Muscle layer of colon (tissue), 2 donors: ENCODE measurements around the gene ATG16L2.
A peak's percentile ranks its signal among the peaks of the same experiment; 100 is the strongest.
"Not testable (repeated sequence)": the region's sequence is repeated elsewhere in the genome, so short reads cannot be mapped to it uniquely, and the experiment has no call there.

Experiments
- H3K27ac ChIP-seq: one replicate; pipeline ENCODE4 v1.7.0; 2013; ENCODE audit warnings: low read depth, mild to moderate bottlenecking, low read length, moderate library complexity
- H3K27me3 ChIP-seq, 2 donors: one replicate each; pipeline ENCODE4 v1.7.0; 2013; ENCODE audit warnings: low read length in 2 of 2, mild to moderate bottlenecking in 2 of 2; ENCODE audit not compliant: insufficient read depth in 2 of 2, control insufficient read depth in 1 of 2
- H3K36me3 ChIP-seq: one replicate; pipeline ENCODE4 v1.7.0; 2013; ENCODE audit warnings: mild to moderate bottlenecking, low read length; ENCODE audit not compliant: insufficient read depth
- H3K4me1 ChIP-seq: one replicate; pipeline ENCODE4 v1.7.0; 2013; ENCODE audit warnings: mild to moderate bottlenecking, low read length; ENCODE audit not compliant: insufficient read depth
- H3K4me3 ChIP-seq, 2 donors: one replicate each; pipeline ENCODE4 v1.7.0; 2013; ENCODE audit warnings: low read length in 2 of 2, low read depth in 1 of 2, mild to moderate bottlenecking in 1 of 2, moderate library complexity in 1 of 2
- H3K9ac ChIP-seq: one replicate; pipeline ENCODE4 v1.7.0; 2013; ENCODE audit warnings: low read length
- H3K9me3 ChIP-seq: one replicate; pipeline ENCODE4 v1.7.0; 2013; ENCODE audit warnings: mild to moderate bottlenecking, low read length
- donor health status: abdominal sarcoma.
- donor health status: Adenocarcinoma of cecum.

Gene ATG16L2

GRCh38 chr11:72821920-72822799 lies 7.9 kb downstream of the ATG16L2 start:
- peaks cover 26% of the 10 kb centered on the region for H3K36me3 ChIP-seq
- H3K27ac ChIP-seq = peak overlapping the region; percentile 84
- H3K4me3 ChIP-seq = peak overlapping the region; percentile 39 to 55
- peak overlapping the region; percentile 57 for H3K9ac ChIP-seq
- no peaks in the 10 kb centered on the region for H3K27me3 ChIP-seq
- H3K4me1 ChIP-seq = peaks cover 8% of the 10 kb centered on the region
- no peaks in the 10 kb centered on the region for H3K9me3 ChIP-seq

GRCh38 chr11:72823105-72823804 lies 9.0 kb downstream of the ATG16L2 start:
- Histone ChIP-seq H3K36me3 (peaks cover 16% of the 10 kb centered on the region), H3K9me3 (no peaks in the 10 kb centered on the region), H3K27ac (no peak overlapping the region), H3K27me3 (no peaks in the 10 kb centered on the region), H3K4me1 (peaks cover 8% of the 10 kb centered on the region), H3K9ac (no peak overlapping the region), H3K4me3 (no peak overlapping the region)

GRCh38 chr11:72824020-72824419 lies 9.8 kb downstream of the ATG16L2 start:
- Histone ChIP-seq H3K36me3 (peaks cover 10% of the 10 kb centered on the region), H3K27me3 (no peaks in the 10 kb centered on the region), H3K27ac (no peak overlapping the region), H3K4me3 (no peak overlapping the region), H3K9ac (no peak overlapping the region), H3K9me3 (no peaks in the 10 kb centered on the region), H3K4me1 (peaks cover 8% of the 10 kb centered on the region)

GRCh38 chr11:72824811-72825505 lies 10.7 kb downstream of the ATG16L2 start:
- H3K4me1 ChIP-seq = peaks cover 8% of the 10 kb centered on the region
- no peak overlapping the region for H3K4me3 ChIP-seq
- no peak overlapping the region for H3K9ac ChIP-seq
- peaks cover 4% of the 10 kb centered on the region for H3K36me3 ChIP-seq
- H3K9me3 ChIP-seq = no peaks in the 10 kb centered on the region
- no peak overlapping the region for H3K27ac ChIP-seq
- H3K27me3 ChIP-seq = no peaks in the 10 kb centered on the region

- Histone ChIP-seq H3K4me1 (peaks cover 8% of the 10 kb centered on the region), H3K9me3 (no peaks in the 10 kb centered on the region), H3K27ac (no peak overlapping the region), H3K36me3 (no peaks in the 10 kb centered on the region), H3K27me3 (no peaks in the 10 kb centered on the region), H3K4me3 (no peak overlapping the region), H3K9ac (no peak overlapping the region)
These were observed 11.4 kb downstream of the ATG16L2 start for GRCh38 chr11:72825661-72826060.

GRCh38 chr11:72826191-72826941 lies 12.2 kb downstream of the ATG16L2 start:
- Histone ChIP-seq H3K27ac (no peak overlapping the region), H3K36me3 (no peaks in the 10 kb centered on the region), H3K27me3 (no peaks in the 10 kb centered on the region), H3K9ac (no peak overlapping the region), H3K9me3 (no peaks in the 10 kb centered on the region), H3K4me1 (peaks cover 3% of the 10 kb centered on the region), H3K4me3 (no peak overlapping the region)

GRCh38 chr11:72826942-72827480 lies 12.8 kb downstream of the ATG16L2 start:
- H3K4me3 ChIP-seq = no peak overlapping the region
- H3K27ac ChIP-seq = no peak overlapping the region
- H3K9me3 ChIP-seq = no peaks in the 10 kb centered on the region
- H3K9ac ChIP-seq = no peak overlapping the region
- H3K27me3 ChIP-seq = no peaks in the 10 kb centered on the region
- no peaks in the 10 kb centered on the region for H3K36me3 ChIP-seq
- peaks cover 6% of the 10 kb centered on the region for H3K4me1 ChIP-seq

GRCh38 chr11:72827656-72828055 lies 13.4 kb downstream of the ATG16L2 start:
- peaks cover 11% of the 10 kb centered on the region for H3K4me1 ChIP-seq
- H3K27ac ChIP-seq, H3K27me3 ChIP-seq, H3K9ac ChIP-seq, H3K4me3 ChIP-seq, H3K36me3 ChIP-seq, H3K9me3 ChIP-seq: not testable (repeated sequence)

GRCh38 chr11:72828081-72828567 lies 13.9 kb downstream of the ATG16L2 start:
- no peaks in the 10 kb centered on the region for H3K36me3 ChIP-seq
- H3K4me1 ChIP-seq = peaks cover 11% of the 10 kb centered on the region
- H3K9me3 ChIP-seq = no peaks in the 10 kb centered on the region
- H3K4me3 ChIP-seq = no peak overlapping the region
- H3K27me3 ChIP-seq = no peaks in the 10 kb centered on the region
- no peak overlapping the region for H3K9ac ChIP-seq
- no peak overlapping the region for H3K27ac ChIP-seq

GRCh38 chr11:72828692-72829101 lies 14.5 kb downstream of the ATG16L2 start:
- Histone ChIP-seq H3K4me1 (peaks cover 11% of the 10 kb centered on the region), H3K27ac (no peak overlapping the region)

More at GRCh38 chr11:72828692-72829101, 14.5 kb downstream of the ATG16L2 start:
- Histone ChIP-seq H3K4me3 (no peak overlapping the region), H3K9me3 (no peaks in the 10 kb centered on the region), H3K36me3 (no peaks in the 10 kb centered on the region), H3K9ac (no peak overlapping the region), H3K27me3 (no peaks in the 10 kb centered on the region)
